Suprapubic skin (tissue), 4 donors: Measurements from ENCODE around the gene FOLH1.
"Not testable (repeated sequence)": the region's sequence is repeated elsewhere in the genome, so short reads cannot be mapped to it uniquely, and the experiment has no call there.

Experiments
- EP300 ChIP-seq: sonication (generic); formaldehyde crosslinking; IDR thresholded peaks from one replicate; pipeline ENCODE4 v1.6.1; 2017; ENCODE audit warnings: antibody characterized with exemption
- POLR2A ChIP-seq, 2 donors: fragments of 450-650 bp; IDR thresholded peaks; one replicate each; pipeline ENCODE4 v1.6.1; 2017; ENCODE audit warnings: antibody characterized with exemption in 2 of 2, mild to moderate bottlenecking in 2 of 2, moderate library complexity in 2 of 2
- POLR2AphosphoS5 ChIP-seq, 3 donors: sonication (generic); formaldehyde crosslinking; IDR thresholded peaks; one replicate each; pipeline ENCODE4 v1.6.1; 2017; ENCODE audit warnings: antibody characterized with exemption in 3 of 3
- TF ChIP-seq, protein P1 (sequence below), 2 donors: fragments of 200-600 bp in 1 of 2; fragments of 450-650 bp in 1 of 2; sonication (generic) in 1 of 2; IDR thresholded peaks; one replicate each; pipeline ENCODE4 v1.5.1; 2016 to 2019; ENCODE audit warnings: antibody characterized with exemption in 2 of 2, mild to moderate bottlenecking in 1 of 2, moderate library complexity in 1 of 2

DNA sequence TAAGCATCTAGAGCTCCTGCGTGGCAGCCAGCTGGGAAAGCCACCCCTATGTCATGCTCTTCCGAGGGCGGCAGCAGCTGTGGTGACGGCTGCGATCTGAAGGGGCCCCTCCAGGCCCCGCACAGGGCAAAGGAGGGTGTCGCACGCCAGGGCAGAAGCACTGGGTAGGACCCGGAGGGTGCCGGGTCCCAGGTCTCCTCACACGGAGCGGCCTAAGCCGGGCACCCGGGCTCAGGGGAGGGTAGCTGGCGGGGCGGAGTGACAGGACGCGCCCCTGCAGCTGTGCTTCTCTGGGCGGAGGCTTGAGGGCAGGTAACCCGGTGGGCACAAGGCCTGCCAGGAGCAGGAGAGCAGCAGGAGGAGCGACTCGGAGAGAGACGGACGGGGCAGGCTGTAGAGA lies 106.0 kb downstream of the FOLH1 start:
- not testable (repeated sequence) for TF ChIP-seq POLR2A (IDR thresholded peaks at IDR 0.05); POLR2AphosphoS5 (IDR thresholded peaks at IDR 0.05); EP300
- TF ChIP-seq, protein P1, sequence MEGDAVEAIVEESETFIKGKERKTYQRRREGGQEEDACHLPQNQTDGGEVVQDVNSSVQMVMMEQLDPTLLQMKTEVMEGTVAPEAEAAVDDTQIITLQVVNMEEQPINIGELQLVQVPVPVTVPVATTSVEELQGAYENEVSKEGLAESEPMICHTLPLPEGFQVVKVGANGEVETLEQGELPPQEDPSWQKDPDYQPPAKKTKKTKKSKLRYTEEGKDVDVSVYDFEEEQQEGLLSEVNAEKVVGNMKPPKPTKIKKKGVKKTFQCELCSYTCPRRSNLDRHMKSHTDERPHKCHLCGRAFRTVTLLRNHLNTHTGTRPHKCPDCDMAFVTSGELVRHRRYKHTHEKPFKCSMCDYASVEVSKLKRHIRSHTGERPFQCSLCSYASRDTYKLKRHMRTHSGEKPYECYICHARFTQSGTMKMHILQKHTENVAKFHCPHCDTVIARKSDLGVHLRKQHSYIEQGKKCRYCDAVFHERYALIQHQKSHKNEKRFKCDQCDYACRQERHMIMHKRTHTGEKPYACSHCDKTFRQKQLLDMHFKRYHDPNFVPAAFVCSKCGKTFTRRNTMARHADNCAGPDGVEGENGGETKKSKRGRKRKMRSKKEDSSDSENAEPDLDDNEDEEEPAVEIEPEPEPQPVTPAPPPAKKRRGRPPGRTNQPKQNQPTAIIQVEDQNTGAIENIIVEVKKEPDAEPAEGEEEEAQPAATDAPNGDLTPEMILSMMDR (IDR thresholded peaks at IDR 0.05), result not testable (repeated sequence)
